GM23338 (cell line): ENCODE data around the gene AKAP13. TPM values are rescaled to one million over a fixed set of nuclear protein-coding genes. Genes with fewer than 3 reads are reported as not detected.

ENCODE experiments used
- ATAC-seq: fragments of 200-7000 bp; cut with Tn5 transposase; 3 replicates; pipeline ENCODE4 v1.9.1; 2020
- DNase-seq: peaks from one replicate; pipeline ENCODE4 v3.0.0-alpha.2; 2015; ENCODE audit warnings: low spot score
- H2AFZ ChIP-seq: fragments of 200-600 bp; sonication (generic); 2 replicates; pipeline ENCODE4 v1.8.0; 2016; ENCODE audit warnings: antibody characterized with exemption, mild to moderate bottlenecking, moderate library complexity
- H3F3A ChIP-seq: fragments of 200-600 bp; sonication (generic); replicated peaks from 2 replicates; pipeline ENCODE4 v1.8.0; 2017; ENCODE audit warnings: antibody characterized with exemption, mixed run types, low read depth
- H3K27ac ChIP-seq: fragments of 200-600 bp; sonication (generic); 2 replicates; pipeline ENCODE4 v1.6.1; 2016; ENCODE audit warnings: low read depth
- H3K27me3 ChIP-seq: fragments of 200-600 bp; sonication (generic); 2 replicates; pipeline ENCODE4 v1.8.0; 2016; ENCODE audit warnings: mild to moderate bottlenecking, mixed run types, moderate library complexity; ENCODE audit not compliant: insufficient read depth
- H3K36me3 ChIP-seq: fragments of 200-600 bp; sonication (generic); 2 replicates; pipeline ENCODE4 v1.8.0; 2016; ENCODE audit warnings: mild to moderate bottlenecking; ENCODE audit not compliant: insufficient read depth
- H3K4me1 ChIP-seq: fragments of 200-600 bp; sonication (generic); 2 replicates; pipeline ENCODE4 v1.8.0; 2016; ENCODE audit warnings: mild to moderate bottlenecking, moderate library complexity; ENCODE audit not compliant: insufficient read depth
- H3K4me2 ChIP-seq: fragments of 200-600 bp; sonication (generic); 2 replicates; pipeline ENCODE4 v1.7.1; 2017; ENCODE audit warnings: mixed run types
- H3K4me3 ChIP-seq: fragments of 200-600 bp; sonication (generic); 2 replicates; pipeline ENCODE4 v1.6.1; 2016; ENCODE audit warnings: mixed run types
- H3K79me2 ChIP-seq: fragments of 200-600 bp; sonication (generic); replicated peaks from 2 replicates; pipeline ENCODE4 v1.8.0; 2017; ENCODE audit warnings: mild to moderate bottlenecking; ENCODE audit not compliant: insufficient read depth
- H3K9me2 ChIP-seq: fragments of 200-600 bp; sonication (generic); 2 replicates; pipeline ENCODE4 v1.8.0; 2017; ENCODE audit not compliant: insufficient read depth
- H4K20me1 ChIP-seq: fragments of 200-600 bp; sonication (generic); replicated peaks from 2 replicates; pipeline ENCODE4 v1.8.0; 2017; ENCODE audit warnings: mild to moderate bottlenecking; ENCODE audit not compliant: insufficient read depth
- H3K27ac Mint-ChIP-seq: 2 replicates; pipeline ENCODE4 v1.8.0; 2020; ENCODE audit warnings: inconsistent platforms, mild to moderate bottlenecking, moderate library complexity, mixed read lengths
- H3K27me3 Mint-ChIP-seq: 3 replicates; pipeline ENCODE4 v1.8.0; 2022; ENCODE audit warnings: low read depth, mild to moderate bottlenecking, moderate library complexity, mixed read lengths, inconsistent platforms; ENCODE audit not compliant: insufficient read depth, poor library complexity
- H3K36me3 Mint-ChIP-seq: 3 replicates; pipeline ENCODE4 v1.8.0; 2021; ENCODE audit warnings: low read depth, mild to moderate bottlenecking, inconsistent platforms, moderate library complexity, mixed read lengths
- H3K4me1 Mint-ChIP-seq: 3 replicates; pipeline ENCODE4 v1.8.0; 2020; ENCODE audit warnings: mild to moderate bottlenecking, inconsistent platforms, mixed read lengths
- H3K4me3 Mint-ChIP-seq: 3 replicates; pipeline ENCODE4 v1.8.0; 2021; ENCODE audit warnings: moderate library complexity, mild to moderate bottlenecking, inconsistent platforms, mixed read lengths
- H3K9me3 Mint-ChIP-seq: 3 replicates; pipeline ENCODE4 v1.8.0; 2020; ENCODE audit warnings: moderate library complexity, mild to moderate bottlenecking, inconsistent platforms, mixed read lengths
- EZH2 ChIP-seq: fragments of 200-600 bp; sonication (generic); IDR thresholded peaks from one replicate; pipeline ENCODE4 v1.8.0; 2017; ENCODE audit warnings: antibody characterized with exemption, mild to moderate bottlenecking, low read depth; ENCODE audit not compliant: unreplicated experiment
- REST ChIP-seq: IDR thresholded peaks from one replicate; pipeline ENCODE4 v1.6.1; 2018; ENCODE audit warnings: antibody characterized with exemption; ENCODE audit not compliant: unreplicated experiment
- STAT1 ChIP-seq: IDR thresholded peaks from one replicate; pipeline ENCODE4 v1.6.1; 2016; ENCODE audit warnings: antibody characterized with exemption; ENCODE audit not compliant: unreplicated experiment
- polyA plus RNA-seq: library from polyadenylated mRNA; unstranded; fragments of >200 nt; fragmentation: Nextera tagmentation; extraction: Ambion mirVana; gene quantifications from 2 replicates; pipeline ENCODE4 v1.2.1, GENCODE V29; 2016
- total RNA-seq: library from RNA; depleted of rRNA; stranded (reverse); fragments of >200 nt; shearing (Covaris generic); gene quantifications from 2 replicates; pipeline ENCODE4 v1.2.3, GENCODE V29; 2014
- TF ChIP-seq, protein P1 (sequence below): fragments of 250-450 bp; sonication (Bioruptor Pico); IDR thresholded peaks from 2 replicates; pipeline ENCODE4 v1.5.0; 2020; ENCODE audit warnings: mild to moderate bottlenecking, moderate library complexity
- TF ChIP-seq, protein P2 (sequence below), 2 experiments: fragments of 200-600 bp in 1 of 2; sonication (generic) in 1 of 2; conservative IDR thresholded peaks; 2 replicates each; pipeline versions ENCODE4 v1.5.1 to v1.6.1; 2016 to 2017; ENCODE audit warnings: antibody characterized with exemption in 2 of 2, low read depth in 2 of 2, mild to moderate bottlenecking in 2 of 2, moderate library complexity in 1 of 2
- TF ChIP-seq, protein P3 (sequence below): IDR thresholded peaks from 2 replicates; pipeline ENCODE4 v1.6.1; 2016; ENCODE audit warnings: antibody characterized with exemption

Gene AKAP13
- total and polyA plus RNA-seq, 2 experiments from 2014 or later, result 46.2 to 60.7 TPM

DNA sequence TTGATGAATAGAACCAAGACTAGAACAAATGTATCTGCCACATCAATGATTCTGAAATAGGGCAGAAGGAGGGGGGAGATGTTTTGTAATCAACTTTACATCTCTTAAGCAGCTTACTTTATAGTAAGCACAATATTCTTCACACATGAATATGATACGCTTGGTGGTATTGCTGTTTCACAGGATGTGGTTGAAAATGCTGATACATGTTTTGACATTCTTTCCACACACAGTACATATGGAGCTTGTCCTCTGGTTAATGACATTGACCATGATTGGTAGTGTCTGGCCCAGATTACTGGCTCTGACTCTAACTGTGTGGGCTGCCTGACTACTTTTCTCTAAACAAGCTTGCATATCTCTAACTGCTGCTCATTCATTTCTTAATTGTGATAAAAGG, 245.5 kb downstream of the AKAP13 start:
- H3K27ac Mint-ChIP-seq, result no peak overlapping the region
- peaks cover 6% of the 10 kb centered on the region for H3K27me3 Mint-ChIP-seq
- Histone ChIP-seq H2AFZ (no peak overlapping the region), H3K27me3 (no peaks in the 10 kb centered on the region), H3K79me2 (peaks cover 6% of the 10 kb centered on the region), H3K4me1 (no peaks in the 10 kb centered on the region; the same call in 1 of the 2 replicates), H3K9me2 (no peaks in the 10 kb centered on the region), H3K36me3 (no peaks in the 10 kb centered on the region), H3K4me3 (no peak overlapping the region), H4K20me1 (peaks cover 6% of the 10 kb centered on the region; the same call in 1 of the 2 replicates), H3F3A (no peaks in the 10 kb centered on the region), H3K4me2 (no peak overlapping the region), H3K27ac (no peak overlapping the region)
- H3K9me3 Mint-ChIP-seq, result no peaks in the 10 kb centered on the region
- no peak for DNase-seq
- H3K36me3 Mint-ChIP-seq, result no peaks in the 10 kb centered on the region
- peaks cover 7% of the 10 kb centered on the region; the same call in 1 of the 3 replicates for H3K4me1 Mint-ChIP-seq
- no peak overlapping the region for H3K4me3 Mint-ChIP-seq
- no peak for TF ChIP-seq REST
- no peak for TF ChIP-seq EZH2
- TF ChIP-seq, protein P1, sequence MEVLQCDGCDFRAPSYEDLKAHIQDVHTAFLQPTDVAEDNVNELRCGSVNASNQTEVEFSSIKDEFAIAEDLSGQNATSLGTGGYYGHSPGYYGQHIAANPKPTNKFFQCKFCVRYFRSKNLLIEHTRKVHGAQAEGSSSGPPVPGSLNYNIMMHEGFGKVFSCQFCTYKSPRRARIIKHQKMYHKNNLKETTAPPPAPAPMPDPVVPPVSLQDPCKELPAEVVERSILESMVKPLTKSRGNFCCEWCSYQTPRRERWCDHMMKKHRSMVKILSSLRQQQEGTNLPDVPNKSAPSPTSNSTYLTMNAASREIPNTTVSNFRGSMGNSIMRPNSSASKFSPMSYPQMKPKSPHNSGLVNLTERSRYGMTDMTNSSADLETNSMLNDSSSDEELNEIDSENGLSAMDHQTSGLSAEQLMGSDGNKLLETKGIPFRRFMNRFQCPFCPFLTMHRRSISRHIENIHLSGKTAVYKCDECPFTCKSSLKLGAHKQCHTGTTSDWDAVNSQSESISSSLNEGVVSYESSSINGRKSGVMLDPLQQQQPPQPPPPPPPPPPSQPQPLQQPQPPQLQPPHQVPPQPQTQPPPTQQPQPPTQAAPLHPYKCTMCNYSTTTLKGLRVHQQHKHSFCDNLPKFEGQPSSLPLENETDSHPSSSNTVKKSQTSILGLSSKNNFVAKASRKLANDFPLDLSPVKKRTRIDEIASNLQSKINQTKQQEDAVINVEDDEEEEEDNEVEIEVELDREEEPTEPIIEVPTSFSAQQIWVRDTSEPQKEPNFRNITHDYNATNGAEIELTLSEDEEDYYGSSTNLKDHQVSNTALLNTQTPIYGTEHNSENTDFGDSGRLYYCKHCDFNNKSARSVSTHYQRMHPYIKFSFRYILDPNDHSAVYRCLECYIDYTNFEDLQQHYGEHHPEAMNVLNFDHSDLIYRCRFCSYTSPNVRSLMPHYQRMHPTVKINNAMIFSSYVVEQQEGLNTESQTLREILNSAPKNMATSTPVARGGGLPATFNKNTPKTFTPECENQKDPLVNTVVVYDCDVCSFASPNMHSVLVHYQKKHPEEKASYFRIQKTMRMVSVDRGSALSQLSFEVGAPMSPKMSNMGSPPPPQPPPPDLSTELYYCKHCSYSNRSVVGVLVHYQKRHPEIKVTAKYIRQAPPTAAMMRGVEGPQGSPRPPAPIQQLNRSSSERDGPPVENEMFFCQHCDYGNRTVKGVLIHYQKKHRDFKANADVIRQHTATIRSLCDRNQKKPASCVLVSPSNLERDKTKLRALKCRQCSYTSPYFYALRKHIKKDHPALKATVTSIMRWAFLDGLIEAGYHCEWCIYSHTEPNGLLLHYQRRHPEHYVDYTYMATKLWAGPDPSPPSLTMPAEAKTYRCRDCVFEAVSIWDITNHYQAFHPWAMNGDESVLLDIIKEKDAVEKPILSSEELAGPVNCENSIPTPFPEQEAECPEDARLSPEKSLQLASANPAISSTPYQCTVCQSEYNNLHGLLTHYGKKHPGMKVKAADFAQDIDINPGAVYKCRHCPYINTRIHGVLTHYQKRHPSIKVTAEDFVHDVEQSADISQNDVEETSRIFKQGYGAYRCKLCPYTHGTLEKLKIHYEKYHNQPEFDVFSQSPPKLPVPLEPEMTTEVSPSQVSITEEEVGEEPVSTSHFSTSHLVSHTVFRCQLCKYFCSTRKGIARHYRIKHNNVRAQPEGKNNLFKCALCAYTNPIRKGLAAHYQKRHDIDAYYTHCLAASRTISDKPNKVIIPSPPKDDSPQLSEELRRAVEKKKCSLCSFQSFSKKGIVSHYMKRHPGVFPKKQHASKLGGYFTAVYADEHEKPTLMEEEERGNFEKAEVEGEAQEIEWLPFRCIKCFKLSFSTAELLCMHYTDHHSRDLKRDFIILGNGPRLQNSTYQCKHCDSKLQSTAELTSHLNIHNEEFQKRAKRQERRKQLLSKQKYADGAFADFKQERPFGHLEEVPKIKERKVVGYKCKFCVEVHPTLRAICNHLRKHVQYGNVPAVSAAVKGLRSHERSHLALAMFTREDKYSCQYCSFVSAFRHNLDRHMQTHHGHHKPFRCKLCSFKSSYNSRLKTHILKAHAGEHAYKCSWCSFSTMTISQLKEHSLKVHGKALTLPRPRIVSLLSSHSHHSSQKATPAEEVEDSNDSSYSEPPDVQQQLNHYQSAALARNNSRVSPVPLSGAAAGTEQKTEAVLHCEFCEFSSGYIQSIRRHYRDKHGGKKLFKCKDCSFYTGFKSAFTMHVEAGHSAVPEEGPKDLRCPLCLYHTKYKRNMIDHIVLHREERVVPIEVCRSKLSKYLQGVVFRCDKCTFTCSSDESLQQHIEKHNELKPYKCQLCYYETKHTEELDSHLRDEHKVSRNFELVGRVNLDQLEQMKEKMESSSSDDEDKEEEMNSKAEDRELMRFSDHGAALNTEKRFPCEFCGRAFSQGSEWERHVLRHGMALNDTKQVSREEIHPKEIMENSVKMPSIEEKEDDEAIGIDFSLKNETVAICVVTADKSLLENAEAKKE (CRISPR knock-in tag), result no peak
- TF ChIP-seq, protein P2, sequence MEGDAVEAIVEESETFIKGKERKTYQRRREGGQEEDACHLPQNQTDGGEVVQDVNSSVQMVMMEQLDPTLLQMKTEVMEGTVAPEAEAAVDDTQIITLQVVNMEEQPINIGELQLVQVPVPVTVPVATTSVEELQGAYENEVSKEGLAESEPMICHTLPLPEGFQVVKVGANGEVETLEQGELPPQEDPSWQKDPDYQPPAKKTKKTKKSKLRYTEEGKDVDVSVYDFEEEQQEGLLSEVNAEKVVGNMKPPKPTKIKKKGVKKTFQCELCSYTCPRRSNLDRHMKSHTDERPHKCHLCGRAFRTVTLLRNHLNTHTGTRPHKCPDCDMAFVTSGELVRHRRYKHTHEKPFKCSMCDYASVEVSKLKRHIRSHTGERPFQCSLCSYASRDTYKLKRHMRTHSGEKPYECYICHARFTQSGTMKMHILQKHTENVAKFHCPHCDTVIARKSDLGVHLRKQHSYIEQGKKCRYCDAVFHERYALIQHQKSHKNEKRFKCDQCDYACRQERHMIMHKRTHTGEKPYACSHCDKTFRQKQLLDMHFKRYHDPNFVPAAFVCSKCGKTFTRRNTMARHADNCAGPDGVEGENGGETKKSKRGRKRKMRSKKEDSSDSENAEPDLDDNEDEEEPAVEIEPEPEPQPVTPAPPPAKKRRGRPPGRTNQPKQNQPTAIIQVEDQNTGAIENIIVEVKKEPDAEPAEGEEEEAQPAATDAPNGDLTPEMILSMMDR (conservative IDR thresholded peaks at IDR 0.05; ENCODE audit: low read depth in 2 of 2), result no peak
- TF ChIP-seq, protein P3, sequence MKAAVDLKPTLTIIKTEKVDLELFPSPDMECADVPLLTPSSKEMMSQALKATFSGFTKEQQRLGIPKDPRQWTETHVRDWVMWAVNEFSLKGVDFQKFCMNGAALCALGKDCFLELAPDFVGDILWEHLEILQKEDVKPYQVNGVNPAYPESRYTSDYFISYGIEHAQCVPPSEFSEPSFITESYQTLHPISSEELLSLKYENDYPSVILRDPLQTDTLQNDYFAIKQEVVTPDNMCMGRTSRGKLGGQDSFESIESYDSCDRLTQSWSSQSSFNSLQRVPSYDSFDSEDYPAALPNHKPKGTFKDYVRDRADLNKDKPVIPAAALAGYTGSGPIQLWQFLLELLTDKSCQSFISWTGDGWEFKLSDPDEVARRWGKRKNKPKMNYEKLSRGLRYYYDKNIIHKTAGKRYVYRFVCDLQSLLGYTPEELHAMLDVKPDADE, result no peak
- TF ChIP-seq STAT1, result no peak
- no peak for ATAC-seq
